Ovary (tissue), 3 donors: ENCODE measurements around the gene SLC2A1.

ENCODE experiments used
- CTCF ChIP-seq, 3 donors: fragments of 450-650 bp in 2 of 3; fragments of 200-600 bp in 1 of 3; IDR thresholded peaks; one replicate each; pipeline versions ENCODE4 v1.5.1 to v1.8.0; 2016 to 2022; ENCODE audit warnings: antibody characterized with exemption in 3 of 3, mild to moderate bottlenecking in 1 of 3
- POLR2A ChIP-seq: fragments of 450-650 bp; IDR thresholded peaks from one replicate; pipeline ENCODE4 v1.6.1; 2017; ENCODE audit warnings: antibody characterized with exemption, mild to moderate bottlenecking, moderate library complexity
- donor health status: DM: no; HTN: no; CAD: no.

DNA sequence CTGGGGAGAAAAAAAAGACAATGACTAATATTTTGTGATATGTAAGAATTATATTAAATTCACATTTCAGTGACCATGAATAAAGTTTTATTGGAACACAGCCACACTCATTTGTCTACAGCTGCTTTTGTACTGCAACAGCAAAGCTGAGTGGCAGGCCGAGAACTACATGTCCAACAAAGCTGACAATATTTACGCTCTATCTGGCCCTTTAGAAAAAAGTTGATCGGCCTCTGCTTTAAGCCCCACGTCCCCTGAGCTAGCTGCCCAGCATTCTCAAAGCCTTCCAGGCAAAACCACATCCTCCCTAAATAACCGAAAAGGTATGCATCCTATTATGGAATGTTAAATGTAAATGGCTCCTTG lies 8.6 kb downstream of the SLC2A1 start:
- no peak for TF ChIP-seq CTCF (IDR thresholded peaks at IDR 0.05)
- TF ChIP-seq POLR2A = no peak
